ENCODE data around the gene FAT1.

- TF ChIP-seq CTCF (conservative IDR thresholded peaks at IDR 0.05; ENCODE audit: low read depth, low read length) (no peak), EZH2 (IDR thresholded peaks at IDR 0.05; ENCODE audit: borderline replicate concordance, low read depth, low read length, poor library complexity, severe bottlenecking) (no peak)
Observed at GRCh38 chr4:186703510-186703909, 20.1 kb downstream of the FAT1 start.

All from A673 (cell line).